ENCODE measurements around the gene LYPD5. TPM values are rescaled to one million over a fixed set of nuclear protein-coding genes. Genes with fewer than 3 reads are reported as not detected.
A peak's percentile ranks its signal among the peaks of the same experiment; 100 is the strongest.

LYPD5 gene
- total RNA-seq, 4 donors from 2014 or later: 0.35 to 1.4 TPM; not detected in 2

DNA sequence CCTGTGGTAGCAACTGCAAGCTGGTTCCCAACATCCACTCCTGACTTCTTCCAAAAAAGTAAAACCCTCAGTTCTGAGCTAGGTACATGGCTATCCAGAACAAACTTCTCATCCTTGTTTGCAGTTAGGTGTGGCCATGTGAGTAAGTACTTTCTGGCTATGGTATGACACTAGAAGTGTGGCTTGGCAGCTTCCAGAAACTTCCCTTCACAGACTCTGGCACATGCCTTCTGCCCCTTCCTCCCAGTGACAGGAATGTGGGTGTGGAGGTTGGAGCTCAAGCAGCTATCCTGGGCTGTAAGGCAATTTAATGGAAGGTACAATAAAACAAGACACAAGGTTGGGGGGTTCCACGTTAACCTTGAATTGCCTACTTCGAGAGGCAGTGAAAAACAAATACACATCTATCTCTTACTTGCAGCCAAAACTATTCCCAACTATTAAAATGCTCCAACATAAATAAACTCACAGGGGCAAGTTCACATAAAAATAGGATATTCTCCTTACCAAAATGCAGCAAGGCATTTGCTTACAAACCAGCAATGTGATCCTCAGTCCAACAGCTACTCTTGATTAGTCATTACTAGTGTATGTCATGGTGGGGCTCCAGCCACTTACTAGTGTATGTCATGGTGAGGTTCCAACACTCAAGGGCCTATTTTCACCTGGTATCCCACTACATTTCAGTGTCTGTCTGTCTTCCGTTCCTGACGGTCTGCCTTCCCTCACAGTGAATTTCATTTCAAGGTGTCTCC, 50.6 kb downstream of the LYPD5 start:
- Histone ChIP-seq H3K27me3 (no peaks in the 10 kb centered on the region), H3K4me3 (no peak overlapping the region), H3K27ac (peak overlapping the region in 1 of 4 donors; percentile 14), H3K36me3 (peaks cover 0 to 40% of the 10 kb centered on the region in 2 donors), H3K4me1 (peaks cover 5 to 19% of the 10 kb centered on the region in 2 donors), H3K9me3 (no peaks in the 10 kb centered on the region)
- TF ChIP-seq POLR2A (IDR thresholded peaks at IDR 0.05) (no peak), CTCF (IDR thresholded peaks at IDR 0.05 in 4 of 5, conservative IDR thresholded peaks at IDR 0.05 in 1 of 5) (no peak)
- intact Hi-C loops (cut with DNase I; ENCODE audit: low total_unique reads): loop anchor here (10.0 kb wide), 1 partner anchor 217 kb away; the partner anchor contains the start of gene ZNF575
- DNase-seq (no peak), ATAC-seq (no peak)
- in situ Hi-C loops (cut with MboI; ENCODE audit: low sequenced_read_pairs in 4 of 4): no loop called here

GRCh38 chr19:43749898-43750297, 52.3 kb downstream of the LYPD5 start:
- no peak for TF ChIP-seq POLR2A (IDR thresholded peaks at IDR 0.05)
- H3K27me3 ChIP-seq: no peaks in the 10 kb centered on the region
- H3K4me1 ChIP-seq: peaks cover 5 to 19% of the 10 kb centered on the region in 2 donors
- DNase-seq (no peak), ATAC-seq (no peak)
- H3K9me3 ChIP-seq: no peaks in the 10 kb centered on the region
- intact Hi-C loops (cut with DNase I; ENCODE audit: low total_unique reads) (loop anchor here (10.0 kb wide), 1 partner anchor 215 kb away; the partner anchor contains the start of gene ZNF575), in situ Hi-C loops (cut with MboI; ENCODE audit: low sequenced_read_pairs in 4 of 4) (loop anchor here in 2 of 4 donors (5.0 kb wide), 2 partner anchors 32 to 37 kb away; partner anchors contain the start of gene KCNN4 (in 1 of the 2))
- no peak overlapping the region for H3K27ac ChIP-seq
- no peak overlapping the region for H3K4me3 ChIP-seq
- H3K36me3 ChIP-seq: peaks cover 0 to 55% of the 10 kb centered on the region in 2 donors

DNA sequence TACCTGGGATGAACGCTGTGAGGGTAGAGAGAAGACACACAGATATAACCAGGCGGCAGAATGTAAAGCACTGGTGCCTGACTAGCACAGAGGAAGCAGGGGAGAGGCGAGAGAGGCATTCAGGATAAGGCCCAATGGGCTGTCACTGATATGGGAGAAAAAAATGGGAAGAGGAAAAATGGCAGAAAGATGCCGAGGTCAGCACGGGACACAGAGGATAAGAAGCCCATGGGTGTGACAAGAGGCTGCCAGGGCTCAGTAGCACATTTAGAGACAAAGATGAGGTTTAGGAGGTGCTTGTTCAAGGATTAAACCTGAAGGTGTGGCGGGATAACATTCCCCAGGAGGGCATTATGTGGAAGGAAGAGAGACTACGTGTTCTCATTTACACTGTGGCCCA, 53.1 kb downstream of the LYPD5 start:
- intact Hi-C loops (cut with DNase I; ENCODE audit: low total_unique reads): no loop called here
- in situ Hi-C loops (cut with MboI; ENCODE audit: low sequenced_read_pairs in 4 of 4): loop anchor here in 2 of 4 donors (5.0 kb wide), 2 partner anchors 33 to 38 kb away; partner anchors contain the start of gene KCNN4 (in 1 of the 2)

DNA sequence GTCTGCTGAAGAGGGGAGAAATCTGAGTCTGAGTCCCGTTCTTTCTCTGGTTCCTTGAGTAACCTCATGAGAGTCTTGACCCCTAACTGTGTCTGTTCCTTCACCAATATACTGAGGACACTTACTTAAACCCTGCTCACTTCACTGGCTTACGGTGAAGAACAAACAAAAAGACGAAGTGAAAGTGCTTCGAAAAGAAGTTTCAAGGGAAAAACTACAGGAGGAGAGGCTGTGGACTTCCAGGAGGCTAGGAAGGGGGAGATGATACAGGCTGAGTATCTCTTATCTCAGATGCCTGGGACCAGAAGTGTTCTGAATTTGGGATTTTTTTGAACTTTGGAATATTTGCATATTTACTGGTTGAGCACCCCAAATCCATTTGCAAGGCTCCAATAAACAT, 53.6 kb downstream of the LYPD5 start:
- no peak overlapping the region for H3K27ac ChIP-seq
- peaks cover 0 to 67% of the 10 kb centered on the region in 2 donors for H3K36me3 ChIP-seq
- intact Hi-C loops (cut with DNase I; ENCODE audit: low total_unique reads): no loop called here
- no peak for DNase-seq
- H3K4me3 ChIP-seq: no peak overlapping the region
- no peak for ATAC-seq
- H3K9me3 ChIP-seq: no peaks in the 10 kb centered on the region
- in situ Hi-C loops (cut with MboI; ENCODE audit: low sequenced_read_pairs in 4 of 4): loop anchor here in 2 of 4 donors (5.0 kb wide), 2 partner anchors 34 to 39 kb away; partner anchors contain the start of gene KCNN4 (in 1 of the 2)
- no peak for TF ChIP-seq CTCF (IDR thresholded peaks at IDR 0.05 in 4 of 5, conservative IDR thresholded peaks at IDR 0.05 in 1 of 5)
- no peak for TF ChIP-seq POLR2A (IDR thresholded peaks at IDR 0.05)
- peaks cover 5 to 15% of the 10 kb centered on the region in 2 donors for H3K4me1 ChIP-seq
- no peaks in the 10 kb centered on the region for H3K27me3 ChIP-seq

More for the DNA sequence above, 53.1 kb downstream of the LYPD5 start:
- ATAC-seq (no peak), DNase-seq (no peak)
- H3K36me3 ChIP-seq: peaks cover 0 to 63% of the 10 kb centered on the region in 2 donors
- no peak overlapping the region for H3K4me3 ChIP-seq
- TF ChIP-seq POLR2A (IDR thresholded peaks at IDR 0.05) (no peak), CTCF (IDR thresholded peaks at IDR 0.05 in 4 of 5, conservative IDR thresholded peaks at IDR 0.05 in 1 of 5) (no peak)
- H3K4me1 ChIP-seq: peaks cover 5 to 19% of the 10 kb centered on the region in 2 donors
- H3K27ac ChIP-seq: no peak overlapping the region
- no peaks in the 10 kb centered on the region for H3K27me3 ChIP-seq
- H3K9me3 ChIP-seq: no peaks in the 10 kb centered on the region

- TF ChIP-seq CTCF (IDR thresholded peaks at IDR 0.05 in 4 of 5, conservative IDR thresholded peaks at IDR 0.05 in 1 of 5) (no peak), POLR2A (IDR thresholded peaks at IDR 0.05) (no peak)
- DNase-seq (no peak), ATAC-seq (no peak)
- H3K27me3 ChIP-seq: no peaks in the 10 kb centered on the region
- in situ Hi-C loops (cut with MboI; ENCODE audit: low sequenced_read_pairs in 4 of 4): loop anchor here in 2 of 4 donors (5.0 kb wide), 2 partner anchors 34 to 39 kb away; partner anchors contain the start of gene KCNN4 (in 1 of the 2)
- no peak overlapping the region for H3K4me3 ChIP-seq
- H3K27ac ChIP-seq: no peak overlapping the region
- peaks cover 0 to 72% of the 10 kb centered on the region in 2 donors for H3K36me3 ChIP-seq
- peaks cover 3 to 11% of the 10 kb centered on the region in 2 donors for H3K4me1 ChIP-seq
- intact Hi-C loops (cut with DNase I; ENCODE audit: low total_unique reads): no loop called here
- H3K9me3 ChIP-seq: no peaks in the 10 kb centered on the region
Measured at GRCh38 chr19:43748205-43748594, 54.0 kb downstream of the LYPD5 start.
